HCT116 (cell line): ENCODE data around the gene PDLIM7. TPM values are rescaled to one million over a fixed set of nuclear protein-coding genes. Genes with fewer than 3 reads are reported as not detected.

ENCODE experiments used
- ATAC-seq: fragments of 200-7000 bp; cut with Tn5 transposase; 2 replicates; pipeline ENCODE4 v1.9.1; 2020; ENCODE audit warnings: mild to moderate bottlenecking, moderate library complexity
- BruUV-seq: library from RNA; stranded (reverse); fragments of 400-500 nt; replicated peaks from 2 replicates; lab custom pipeline; 2021; lab: Mats Ljungman, UMichigan
- CTCF ChIA-PET: fragments of 300-600 bp; sonication (Branson Sonifier 250); formaldehyde crosslinking; loops from one replicate; lab custom pipeline; 2021; ENCODE audit warnings: antibody characterized with exemption; lab: Charles Lee
- POLR2A ChIA-PET: fragments of 300-600, 350-600 bp; sonication (Branson Sonifier 250); formaldehyde crosslinking; loops from one replicate; lab custom pipeline; 2021; ENCODE audit warnings: antibody characterized with exemption; lab: Charles Lee
- RAD21 ChIA-PET, 2 experiments: fragments of 300-600 bp; sonication (Branson Sonifier 250); formaldehyde crosslinking; loops; one replicate each; lab custom pipeline; 2023; ENCODE audit warnings: low total read pairs in 2 of 2; ENCODE audit not compliant: uncharacterized antibody in 2 of 2, unreplicated experiment in 2 of 2, low non-redundant PET in 1 of 2; lab: Charles Lee
- DNase-seq: peaks from one replicate; pipeline ENCODE4 v3.0.0-alpha.2; 2010; ENCODE audit warnings: low read depth, low spot score
- H2AFZ ChIP-seq: fragments of 200-600 bp; shearing (Covaris generic), sonication (generic); 2 replicates; pipeline ENCODE4 v1.6.1; 2017; ENCODE audit warnings: low read depth, mixed run types, mixed read lengths, antibody characterized with exemption, low read length; ENCODE audit not compliant: poor library complexity, severe bottlenecking
- H3K27ac ChIP-seq: 2 replicates; pipeline ENCODE4 v1.5.1; 2012; ENCODE audit warnings: low read depth, low read length
- H3K27me3 ChIP-seq: fragments of 200-600 bp; sonication (generic); 2 replicates; pipeline ENCODE4 v1.6.1; 2016; ENCODE audit warnings: mixed run types, low read length, mixed read lengths; ENCODE audit not compliant: insufficient read depth
- H3K36me3 ChIP-seq, 2 experiments: fragments of 200-500 bp in 1 of 2; fragments of 200-600 bp in 1 of 2; sonication (Bioruptor generic) in 1 of 2; sonication (generic) in 1 of 2; 2 replicates each; pipeline versions ENCODE4 v1.5.1 to v1.6.1; 2014 to 2016; ENCODE audit warnings: low read length in 2 of 2, inconsistent platforms in 1 of 2, mixed read lengths in 1 of 2, mixed run types in 1 of 2; ENCODE audit not compliant: insufficient read depth in 2 of 2, control insufficient read depth in 1 of 2
- H3K4me1 ChIP-seq, 2 experiments: fragments of 200-600 bp in 1 of 2; sonication (generic) in 1 of 2; 2 replicates each; pipeline versions ENCODE4 v1.5.1 to v1.6.1; 2012 to 2017; ENCODE audit warnings: low read length in 2 of 2, inconsistent platforms in 1 of 2, mild to moderate bottlenecking in 1 of 2, mixed read lengths in 1 of 2, mixed run types in 1 of 2, moderate library complexity in 1 of 2; ENCODE audit not compliant: insufficient read depth in 2 of 2, control insufficient read depth in 1 of 2
- H3K4me2 ChIP-seq: fragments of 200-600 bp; sonication (generic); 2 replicates; pipeline ENCODE4 v1.6.1; 2017; ENCODE audit warnings: mixed run types, low read length, mixed read lengths
- H3K4me3 ChIP-seq, 2 experiments: fragments of 200-600 bp in 1 of 2; sonication (generic) in 1 of 2; replicated peaks in 1 of 2; 2 replicates each; pipeline ENCODE4 v1.5.1; 2011 to 2016; ENCODE audit warnings: low read length in 2 of 2, control low read depth in 1 of 2, low read depth in 1 of 2, mild to moderate bottlenecking in 1 of 2, mixed read lengths in 1 of 2, mixed run types in 1 of 2
- H3K79me2 ChIP-seq: fragments of 200-600 bp; sonication (generic); 2 replicates; pipeline ENCODE4 v1.6.1; 2017; ENCODE audit warnings: mild to moderate bottlenecking, mixed run types, low read length, moderate library complexity, mixed read lengths; ENCODE audit not compliant: insufficient read depth
- H3K9ac ChIP-seq: fragments of 200-600 bp; sonication (generic); 2 replicates; pipeline ENCODE4 v1.6.1; 2016; ENCODE audit warnings: low read length, mixed read lengths
- H3K9me2 ChIP-seq: fragments of 200-600 bp; sonication (generic), shearing (Covaris generic); 2 replicates; pipeline ENCODE4 v1.6.1; 2017; ENCODE audit warnings: mixed run types, mild to moderate bottlenecking, moderate library complexity; ENCODE audit not compliant: insufficient read depth
- H3K9me3 ChIP-seq, 2 experiments: fragments of 200-500 bp in 1 of 2; fragments of 200-600 bp in 1 of 2; sonication (Bioruptor generic) in 1 of 2; sonication (generic) in 1 of 2; 2 replicates each; pipeline ENCODE4 v1.6.1; 2014 to 2017; ENCODE audit warnings: low read length in 2 of 2, mixed read lengths in 2 of 2, inconsistent platforms in 1 of 2, low read depth in 1 of 2, mild to moderate bottlenecking in 1 of 2, mixed run types in 1 of 2, moderate library complexity in 1 of 2; ENCODE audit not compliant: control insufficient read depth in 1 of 2, insufficient read depth in 1 of 2
- H4K20me1 ChIP-seq: fragments of 200-600 bp; sonication (generic), shearing (Covaris generic); 2 replicates; pipeline ENCODE4 v1.6.1; 2017; ENCODE audit warnings: mixed run types, mild to moderate bottlenecking, moderate library complexity; ENCODE audit not compliant: insufficient read depth
- CEBPB ChIP-seq: IDR thresholded peaks from 2 replicates; pipeline ENCODE4 v1.6.1; 2012; ENCODE audit warnings: low read depth
- ELF1 ChIP-seq: IDR thresholded peaks from 2 replicates; pipeline ENCODE4 v1.6.1; 2012; ENCODE audit warnings: low read depth, borderline replicate concordance
- FOSL1 ChIP-seq: IDR thresholded peaks from 2 replicates; pipeline ENCODE4 v1.6.1; 2012; ENCODE audit warnings: low read depth
- JUND ChIP-seq: IDR thresholded peaks from 2 replicates; pipeline ENCODE4 v1.6.1; 2012
- POLR2A ChIP-seq: IDR thresholded peaks from 2 replicates; pipeline ENCODE4 v1.7.0; 2011; ENCODE audit warnings: borderline replicate concordance; ENCODE audit not compliant: insufficient read depth, insufficient read length; ENCODE audit errors: extremely low read depth
- POLR2AphosphoS5 ChIP-seq: IDR thresholded peaks from 2 replicates; pipeline ENCODE4 v1.6.1; 2011; ENCODE audit warnings: mild to moderate bottlenecking, low read depth, low read length, moderate library complexity
- SIN3A ChIP-seq: IDR thresholded peaks from 2 replicates; pipeline ENCODE4 v1.6.1; 2012; ENCODE audit warnings: low read depth
- SRF ChIP-seq: IDR thresholded peaks from 2 replicates; pipeline ENCODE4 v1.6.1; 2012; ENCODE audit warnings: low read depth
- intact Hi-C: fragments of 100-400 bp; cut with micrococcal nuclease; formaldehyde crosslinking; loops from 2 replicates; pipeline ENCODE4 v1.10.0; 2022
- total RNA-seq: library from RNA; stranded (reverse); gene quantifications from one replicate; pipeline ENCODE4 v1.2.1, GENCODE V29; 2021; ENCODE audit not compliant: unreplicated experiment
- TF ChIP-seq, protein P1 (sequence below): IDR thresholded peaks from 2 replicates; pipeline ENCODE4 v1.6.1; 2012; ENCODE audit warnings: low read depth

Gene PDLIM7
- total RNA-seq, 1 experiment from 2014 or later = 153 TPM

GRCh38 chr5:177444106-177445051 is 53.0 kb downstream of the PDLIM7 start:
- POLR2A ChIA-PET = interaction anchor here (2.4 kb wide), 1 partner anchor 18 kb away, joined by 10 read pairs; the partner anchor contains the start of gene GRK6
- DNase-seq (no peak), ATAC-seq (no peak)
- Histone ChIP-seq H4K20me1 (peaks cover 3% of the 10 kb centered on the region; the same call in 1 of the 2 replicates), H3K4me1 (peaks cover 9 to 47% of the 10 kb centered on the region in 2 experiments), H3K9me3 (no peaks in the 10 kb centered on the region), H3K79me2 (peaks cover 58% of the 10 kb centered on the region), H3K27me3 (no peaks in the 10 kb centered on the region), H3K4me3 (no peak overlapping the region), H2AFZ (no peak overlapping the region), H3K36me3 (peaks cover 0 to 17% of the 10 kb centered on the region in 2 experiments; a peak in 2 of 4 replicates), H3K9ac (0 out of 2 replicates have a peak overlapping the region, but pooled peaks have one; percentile 8)
- RAD21 ChIA-PET = no interaction called here
- CTCF ChIA-PET = interaction anchor here (1.3 to 6.3 kb wide), 3 partner anchors 11 to 41 kb away, joined by 5 to 53 read pairs (median 24); no protein-coding TSS in a partner anchor
- TF ChIP-seq SRF (no peak), POLR2AphosphoS5 (peak; percentile 46; the same call in 1 of the 2 replicates), POLR2A (peak; percentile 25)
- TF ChIP-seq, all 23 proteins: peak for 2
- intact Hi-C loops = no loop called here
- Histone ChIP-seq H3K9me2 (no peaks in the 10 kb centered on the region), H3K4me2 (no peak overlapping the region), H3K27ac (peak overlapping the region; percentile 19; the same call in 1 of the 2 replicates)
- BruUV-seq = no TSS peak

- no peak for DNase-seq
Observed at GRCh38 chr5:177443144-177443983, 54.0 kb downstream of the PDLIM7 start.

More at GRCh38 chr5:177443144-177443983, 54.0 kb downstream of the PDLIM7 start:
- H3K4me2 ChIP-seq = no peak overlapping the region
- peaks cover 0 to 23% of the 10 kb centered on the region in 2 experiments; a peak in 2 of 4 replicates for H3K36me3 ChIP-seq
- ChIA-PET CTCF (interaction anchor here (1.3 to 5.2 kb wide), 2 partner anchors 12 to 39 kb away, joined by 5 to 24 read pairs; no protein-coding TSS in a partner anchor), POLR2A (interaction anchor here (2.4 kb wide), 1 partner anchor 17 kb away, joined by 10 read pairs; the partner anchor contains the start of gene GRK6), RAD21 (no interaction called here)
- no peaks in the 10 kb centered on the region for H3K27me3 ChIP-seq
- no peak overlapping the region for H2AFZ ChIP-seq
- TF ChIP-seq ELF1 (no peak), JUND (no peak), CEBPB (no peak), SIN3A (no peak), FOSL1 (no peak), POLR2A (no peak)
- TF ChIP-seq, protein P1, sequence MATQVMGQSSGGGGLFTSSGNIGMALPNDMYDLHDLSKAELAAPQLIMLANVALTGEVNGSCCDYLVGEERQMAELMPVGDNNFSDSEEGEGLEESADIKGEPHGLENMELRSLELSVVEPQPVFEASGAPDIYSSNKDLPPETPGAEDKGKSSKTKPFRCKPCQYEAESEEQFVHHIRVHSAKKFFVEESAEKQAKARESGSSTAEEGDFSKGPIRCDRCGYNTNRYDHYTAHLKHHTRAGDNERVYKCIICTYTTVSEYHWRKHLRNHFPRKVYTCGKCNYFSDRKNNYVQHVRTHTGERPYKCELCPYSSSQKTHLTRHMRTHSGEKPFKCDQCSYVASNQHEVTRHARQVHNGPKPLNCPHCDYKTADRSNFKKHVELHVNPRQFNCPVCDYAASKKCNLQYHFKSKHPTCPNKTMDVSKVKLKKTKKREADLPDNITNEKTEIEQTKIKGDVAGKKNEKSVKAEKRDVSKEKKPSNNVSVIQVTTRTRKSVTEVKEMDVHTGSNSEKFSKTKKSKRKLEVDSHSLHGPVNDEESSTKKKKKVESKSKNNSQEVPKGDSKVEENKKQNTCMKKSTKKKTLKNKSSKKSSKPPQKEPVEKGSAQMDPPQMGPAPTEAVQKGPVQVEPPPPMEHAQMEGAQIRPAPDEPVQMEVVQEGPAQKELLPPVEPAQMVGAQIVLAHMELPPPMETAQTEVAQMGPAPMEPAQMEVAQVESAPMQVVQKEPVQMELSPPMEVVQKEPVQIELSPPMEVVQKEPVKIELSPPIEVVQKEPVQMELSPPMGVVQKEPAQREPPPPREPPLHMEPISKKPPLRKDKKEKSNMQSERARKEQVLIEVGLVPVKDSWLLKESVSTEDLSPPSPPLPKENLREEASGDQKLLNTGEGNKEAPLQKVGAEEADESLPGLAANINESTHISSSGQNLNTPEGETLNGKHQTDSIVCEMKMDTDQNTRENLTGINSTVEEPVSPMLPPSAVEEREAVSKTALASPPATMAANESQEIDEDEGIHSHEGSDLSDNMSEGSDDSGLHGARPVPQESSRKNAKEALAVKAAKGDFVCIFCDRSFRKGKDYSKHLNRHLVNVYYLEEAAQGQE = no peak
- no peak for ATAC-seq
- intact Hi-C loops = no loop called here
- no TSS peak for BruUV-seq
- no peaks in the 10 kb centered on the region for H3K9me2 ChIP-seq
- H3K4me1 ChIP-seq = peaks cover 4 to 37% of the 10 kb centered on the region in 2 experiments
- H3K4me3 ChIP-seq = no peak overlapping the region
- no peak overlapping the region for H3K9ac ChIP-seq
- H3K27ac ChIP-seq = peak overlapping the region; percentile 40; the same call in 1 of the 2 replicates
- peaks cover 48% of the 10 kb centered on the region for H3K79me2 ChIP-seq
- H3K9me3 ChIP-seq = no peaks in the 10 kb centered on the region
- peaks cover 3% of the 10 kb centered on the region; the same call in 1 of the 2 replicates for H4K20me1 ChIP-seq
